NCI-H526 treated with DMSO at 0.1 percent for 48 hours (cell line): Measurements from ENCODE around the gene DONSON.

ENCODE experiments used
- DNase-seq: peaks from one replicate; lab custom pipeline; 2025; lab: John Stamatoyannopoulos, UW

Gene DONSON

GRCh38 chr21:33562389-33562788, 26.1 kb downstream of the DONSON start:
- no peak for DNase-seq

- no peak for DNase-seq
Measured at GRCh38 chr21:33561373-33561772, 27.1 kb downstream of the DONSON start.

- no peak for DNase-seq
Measured at GRCh38 chr21:33560965-33561364, 27.5 kb downstream of the DONSON start.

- DNase-seq: no peak
Measured at GRCh38 chr21:33559813-33560212, 28.7 kb downstream of the DONSON start.

- DNase-seq: no peak
Measured at GRCh38 chr21:33558777-33559421, 29.6 kb downstream of the DONSON start.

GRCh38 chr21:33557447-33557846, 31.0 kb downstream of the DONSON start:
- no peak for DNase-seq

- DNase-seq: no peak
Measured at GRCh38 chr21:33554982-33555344, 33.5 kb downstream of the DONSON start.

- no peak for DNase-seq
Measured at GRCh38 chr21:33554236-33554981, 34.1 kb downstream of the DONSON start.

- DNase-seq: no peak
Measured at GRCh38 chr21:33552999-33553598, 35.4 kb downstream of the DONSON start.

GRCh38 chr21:33552093-33552998, 36.1 kb downstream of the DONSON start:
- DNase-seq: no peak

- no peak for DNase-seq
Measured at GRCh38 chr21:33551664-33552063, 36.8 kb downstream of the DONSON start.

- DNase-seq: no peak
Measured at GRCh38 chr21:33550772-33551660, 37.5 kb downstream of the DONSON start.

GRCh38 chr21:33549848-33550771, 38.4 kb downstream of the DONSON start:
- DNase-seq: no peak

- DNase-seq: no peak
Measured at GRCh38 chr21:33546086-33546485, 42.4 kb downstream of the DONSON start.

- DNase-seq: no peak
Measured at GRCh38 chr21:33544451-33545195, 43.9 kb downstream of the DONSON start.

- DNase-seq: peak; percentile 52
Measured at GRCh38 chr21:33543505-33544129, 44.9 kb downstream of the DONSON start.

GRCh38 chr21:33542640-33543504, 45.6 kb downstream of the DONSON start, which contains the start of gene SON:
Gene SON, plus strand, starts transcription at chr21:33543038. Its CDS starts 55 bp downstream, at chr21:33543093.
- peak; percentile 95 for DNase-seq
